Rectal smooth muscle tissue (tissue), 1 donor: ENCODE data around the gene SLC30A2.
A peak's percentile ranks its signal among the peaks of the same experiment; 100 is the strongest.

Experiments
- H3K27ac ChIP-seq: one replicate; pipeline ENCODE4 v1.7.0; 2013; ENCODE audit warnings: low read depth, low read length, inconsistent platforms
- H3K27me3 ChIP-seq: one replicate; pipeline ENCODE4 v1.7.0; 2013; ENCODE audit warnings: low read length; ENCODE audit not compliant: control insufficient read depth, insufficient read depth
- H3K36me3 ChIP-seq: one replicate; pipeline ENCODE4 v1.7.0; 2013; ENCODE audit warnings: low read length; ENCODE audit not compliant: control insufficient read depth, insufficient read depth
- H3K4me1 ChIP-seq: one replicate; pipeline ENCODE4 v1.7.0; 2013; ENCODE audit warnings: low read length; ENCODE audit not compliant: control insufficient read depth, insufficient read depth
- H3K4me3 ChIP-seq: one replicate; pipeline ENCODE4 v1.7.0; 2013; ENCODE audit warnings: low read length
- H3K9ac ChIP-seq: one replicate; pipeline ENCODE4 v1.7.0; 2013; ENCODE audit warnings: low read length

Gene SLC30A2

GRCh38 chr1:26044971-26045721, 772 bp downstream of the SLC30A2 start:
- Histone ChIP-seq H3K36me3 (no peaks in the 10 kb centered on the region), H3K27ac (no peak overlapping the region), H3K27me3 (peaks cover 28% of the 10 kb centered on the region), H3K4me1 (no peaks in the 10 kb centered on the region), H3K9ac (no peak overlapping the region), H3K4me3 (no peak overlapping the region)

- Histone ChIP-seq H3K9ac (no peak overlapping the region), H3K4me3 (no peak overlapping the region), H3K4me1 (no peaks in the 10 kb centered on the region), H3K36me3 (no peaks in the 10 kb centered on the region), H3K27me3 (peaks cover 28% of the 10 kb centered on the region), H3K27ac (no peak overlapping the region)
Observed at GRCh38 chr1:26044414-26044813, 1.5 kb downstream of the SLC30A2 start.

GRCh38 chr1:26043765-26044164, 2.2 kb downstream of the SLC30A2 start:
- Histone ChIP-seq H3K27ac (no peak overlapping the region), H3K27me3 (peaks cover 28% of the 10 kb centered on the region)

GRCh38 chr1:26041978-26042377, 3.9 kb downstream of the SLC30A2 start:
- Histone ChIP-seq H3K27me3 (peaks cover 26% of the 10 kb centered on the region), H3K4me1 (no peaks in the 10 kb centered on the region)

More at GRCh38 chr1:26043765-26044164, 2.2 kb downstream of the SLC30A2 start:
- H3K4me3 ChIP-seq, result no peak overlapping the region
- no peaks in the 10 kb centered on the region for H3K36me3 ChIP-seq
- no peaks in the 10 kb centered on the region for H3K4me1 ChIP-seq
- H3K9ac ChIP-seq, result no peak overlapping the region

GRCh38 chr1:26041401-26041800, 4.5 kb downstream of the SLC30A2 start:
- H3K27me3 ChIP-seq, result peaks cover 20% of the 10 kb centered on the region
- no peak overlapping the region for H3K9ac ChIP-seq
- H3K4me3 ChIP-seq, result no peak overlapping the region
- H3K36me3 ChIP-seq, result no peaks in the 10 kb centered on the region
- H3K4me1 ChIP-seq, result no peaks in the 10 kb centered on the region
- H3K27ac ChIP-seq, result no peak overlapping the region

More at GRCh38 chr1:26041978-26042377, 3.9 kb downstream of the SLC30A2 start:
- no peak overlapping the region for H3K9ac ChIP-seq
- no peaks in the 10 kb centered on the region for H3K36me3 ChIP-seq
- no peak overlapping the region for H3K4me3 ChIP-seq
- no peak overlapping the region for H3K27ac ChIP-seq

GRCh38 chr1:26038904-26039303, 7.0 kb downstream of the SLC30A2 start:
- H3K27ac ChIP-seq, result no peak overlapping the region
- peaks cover 1% of the 10 kb centered on the region for H3K27me3 ChIP-seq
- no peak overlapping the region for H3K9ac ChIP-seq
- no peaks in the 10 kb centered on the region for H3K36me3 ChIP-seq
- H3K4me3 ChIP-seq, result no peak overlapping the region
- peaks cover 6% of the 10 kb centered on the region for H3K4me1 ChIP-seq

- Histone ChIP-seq H3K4me3 (no peak overlapping the region), H3K9ac (no peak overlapping the region), H3K4me1 (peaks cover 6% of the 10 kb centered on the region), H3K36me3 (no peaks in the 10 kb centered on the region), H3K27ac (no peak overlapping the region), H3K27me3 (no peaks in the 10 kb centered on the region)
Observed at GRCh38 chr1:26038477-26038876, 7.4 kb downstream of the SLC30A2 start.

GRCh38 chr1:26037904-26038303, 8.0 kb downstream of the SLC30A2 start:
- H3K27ac ChIP-seq, result no peak overlapping the region
- H3K9ac ChIP-seq, result no peak overlapping the region
- no peaks in the 10 kb centered on the region for H3K27me3 ChIP-seq
- H3K36me3 ChIP-seq, result no peaks in the 10 kb centered on the region
- peaks cover 6% of the 10 kb centered on the region for H3K4me1 ChIP-seq
- H3K4me3 ChIP-seq, result no peak overlapping the region

- H3K4me3 ChIP-seq, result no peak overlapping the region
- no peaks in the 10 kb centered on the region for H3K27me3 ChIP-seq
Observed at GRCh38 chr1:26036756-26037281, 9.1 kb downstream of the SLC30A2 start.

GRCh38 chr1:26035959-26036755, 9.8 kb downstream of the SLC30A2 start:
- H3K27ac ChIP-seq, result peak overlapping the region; percentile 64
- peak overlapping the region; percentile 96 for H3K4me3 ChIP-seq
- no peaks in the 10 kb centered on the region for H3K27me3 ChIP-seq
- H3K9ac ChIP-seq, result no peak overlapping the region
- no peaks in the 10 kb centered on the region for H3K36me3 ChIP-seq
- H3K4me1 ChIP-seq, result peaks cover 6% of the 10 kb centered on the region

More at GRCh38 chr1:26036756-26037281, 9.1 kb downstream of the SLC30A2 start:
- no peak overlapping the region for H3K9ac ChIP-seq
- no peak overlapping the region for H3K27ac ChIP-seq
- H3K4me1 ChIP-seq, result peaks cover 6% of the 10 kb centered on the region
- H3K36me3 ChIP-seq, result no peaks in the 10 kb centered on the region

GRCh38 chr1:26035203-26035958, 10.5 kb downstream of the SLC30A2 start:
- peak overlapping the region; percentile 64 for H3K27ac ChIP-seq
- H3K27me3 ChIP-seq, result no peaks in the 10 kb centered on the region
- peaks cover 6% of the 10 kb centered on the region for H3K4me1 ChIP-seq
- peak overlapping the region; percentile 75 for H3K9ac ChIP-seq
- H3K36me3 ChIP-seq, result no peaks in the 10 kb centered on the region
- H3K4me3 ChIP-seq, result peak overlapping the region; percentile 96
